GM12874 (cell line): ENCODE data around the gene MAGI2.

Source experiments
- CTCF ChIP-seq: IDR thresholded peaks from 2 replicates; pipeline ENCODE4 v1.5.1; 2011; ENCODE audit warnings: low read depth, mild to moderate bottlenecking, control low read depth, low read length, moderate library complexity; ENCODE audit not compliant: insufficient read depth

The MAGI2 gene

GRCh38 chr7:78529392-78529791 is 924.1 kb downstream of the MAGI2 start:
- TF ChIP-seq CTCF = no peak

- no peak for TF ChIP-seq CTCF
These were observed 924.5 kb downstream of the MAGI2 start for GRCh38 chr7:78528964-78529363.

- TF ChIP-seq CTCF = no peak
These were observed 929.5 kb downstream of the MAGI2 start for GRCh38 chr7:78523930-78524329.

- TF ChIP-seq CTCF = no peak
These were observed 931.5 kb downstream of the MAGI2 start for GRCh38 chr7:78521961-78522360.

GRCh38 chr7:78516450-78516849 is 937.0 kb downstream of the MAGI2 start:
- no peak for TF ChIP-seq CTCF

GRCh38 chr7:78514634-78515033 is 938.8 kb downstream of the MAGI2 start:
- TF ChIP-seq CTCF = no peak

- TF ChIP-seq CTCF = peak; percentile 76
These were observed 942.8 kb downstream of the MAGI2 start for GRCh38 chr7:78510580-78511188.
